Measurements from ENCODE around the gene ADGRB2.

GRCh38 chr1:31756578-31756977, 7.6 kb downstream of the ADGRB2 start:
- TF ChIP-seq CTCF (conservative IDR thresholded peaks at IDR 0.05; ENCODE audit: low read length) (no peak), EZH2phosphoT487 (IDR thresholded peaks at IDR 0.05; ENCODE audit: borderline replicate concordance) (no peak)

All from Loucy (cell line).